Urinary bladder (tissue), 4 donors: ENCODE data around the gene SERPINE1. TPM values are rescaled to one million over a fixed set of nuclear protein-coding genes. Genes with fewer than 3 reads are reported as not detected.

ENCODE experiments used
- DNase-seq: peaks from one replicate; pipeline ENCODE4 v3.0.0-alpha.2; 2015; ENCODE audit errors: extremely low spot score
- H3K27ac ChIP-seq: one replicate; pipeline ENCODE4 v1.5.1; 2013; ENCODE audit warnings: low read depth, mild to moderate bottlenecking, moderate library complexity
- H3K36me3 ChIP-seq: one replicate; pipeline ENCODE4 v1.6.1; 2013; ENCODE audit warnings: mild to moderate bottlenecking, moderate library complexity; ENCODE audit not compliant: insufficient read depth
- H3K4me1 ChIP-seq: one replicate; pipeline ENCODE4 v1.6.1; 2013; ENCODE audit warnings: mild to moderate bottlenecking, moderate library complexity; ENCODE audit not compliant: insufficient read depth
- H3K4me3 ChIP-seq: one replicate; pipeline ENCODE4 v1.5.1; 2013; ENCODE audit warnings: low read depth, low read length
- WGBS: extraction: QIAGEN DNeasy Blood & Tissue Kit; methylation state at CpG from one replicate; pipeline ENCODE4 v1.1.7; 2013; 5-methylcytosine and 5-hydroxymethylcytosine counted together
- polyA plus RNA-seq: library from polyadenylated mRNA; stranded (reverse); fragments of 200-250 nt; gene quantifications from one replicate; pipeline ENCODE4 v1.2.3, GENCODE V29; 2013
- total RNA-seq: library from RNA; depleted of rRNA; stranded (reverse); fragments of >200 nt; gene quantifications from one replicate; pipeline ENCODE4 v1.2.3, GENCODE V29; 2014
- donor health status: healthy with polysubstance abuse.
- donor health status: healthy.

Gene SERPINE1
- total and polyA plus RNA-seq, 2 donors: 3.1 to 45.6 TPM

- H3K27ac ChIP-seq: no peak overlapping the region
Measured at GRCh38 chr7:101169110-101169837, 42.4 kb downstream of the SERPINE1 start.

DNA sequence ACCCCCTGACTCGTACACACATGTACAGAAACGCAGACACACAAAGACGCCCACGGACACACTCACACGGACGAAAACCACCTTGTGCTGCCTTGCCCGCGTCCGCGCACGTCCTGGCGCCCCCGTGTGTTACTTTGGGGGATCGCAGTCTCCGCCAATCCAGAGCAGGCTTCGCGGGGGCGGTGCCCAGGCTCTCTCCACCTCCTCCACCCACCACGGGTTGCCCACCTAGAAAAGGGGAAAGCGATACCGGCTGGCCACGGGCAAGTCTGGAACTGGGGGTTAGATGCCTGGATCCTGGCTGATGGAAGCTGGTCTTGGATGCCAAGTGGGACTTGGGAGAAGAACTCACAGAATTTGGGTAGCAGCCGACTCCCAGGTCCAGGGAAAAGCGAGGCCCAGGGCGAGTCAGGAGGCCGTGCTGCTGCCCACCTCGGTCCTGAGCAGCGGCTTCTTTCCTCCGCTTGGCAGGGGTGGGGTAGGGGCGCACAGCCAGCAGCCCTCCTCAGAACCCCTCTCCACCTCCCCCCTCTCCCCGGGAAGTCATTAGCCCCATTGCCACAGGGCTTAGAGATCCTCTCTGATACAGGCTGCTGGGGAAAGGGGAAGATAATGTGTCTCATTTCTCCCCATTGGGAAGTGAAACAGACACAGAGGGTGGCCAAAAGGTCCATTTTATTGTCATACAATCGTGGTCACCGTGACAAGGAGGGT lies 43.1 kb downstream of the SERPINE1 start:
- Histone ChIP-seq H3K4me3 (no peak overlapping the region), H3K4me1 (no peaks in the 10 kb centered on the region), H3K27ac (no peak overlapping the region), H3K36me3 (no peaks in the 10 kb centered on the region)
- WGBS: under 1% methylated on average over 33 of the region's 33 CpGs
- no peak for DNase-seq

More at GRCh38 chr7:101169110-101169837, 42.4 kb downstream of the SERPINE1 start:
- DNase-seq: no peak
- WGBS: 3% methylated on average over 18 of the region's 18 CpGs
- Histone ChIP-seq H3K36me3 (no peaks in the 10 kb centered on the region), H3K4me1 (no peaks in the 10 kb centered on the region), H3K4me3 (no peak overlapping the region)

DNA sequence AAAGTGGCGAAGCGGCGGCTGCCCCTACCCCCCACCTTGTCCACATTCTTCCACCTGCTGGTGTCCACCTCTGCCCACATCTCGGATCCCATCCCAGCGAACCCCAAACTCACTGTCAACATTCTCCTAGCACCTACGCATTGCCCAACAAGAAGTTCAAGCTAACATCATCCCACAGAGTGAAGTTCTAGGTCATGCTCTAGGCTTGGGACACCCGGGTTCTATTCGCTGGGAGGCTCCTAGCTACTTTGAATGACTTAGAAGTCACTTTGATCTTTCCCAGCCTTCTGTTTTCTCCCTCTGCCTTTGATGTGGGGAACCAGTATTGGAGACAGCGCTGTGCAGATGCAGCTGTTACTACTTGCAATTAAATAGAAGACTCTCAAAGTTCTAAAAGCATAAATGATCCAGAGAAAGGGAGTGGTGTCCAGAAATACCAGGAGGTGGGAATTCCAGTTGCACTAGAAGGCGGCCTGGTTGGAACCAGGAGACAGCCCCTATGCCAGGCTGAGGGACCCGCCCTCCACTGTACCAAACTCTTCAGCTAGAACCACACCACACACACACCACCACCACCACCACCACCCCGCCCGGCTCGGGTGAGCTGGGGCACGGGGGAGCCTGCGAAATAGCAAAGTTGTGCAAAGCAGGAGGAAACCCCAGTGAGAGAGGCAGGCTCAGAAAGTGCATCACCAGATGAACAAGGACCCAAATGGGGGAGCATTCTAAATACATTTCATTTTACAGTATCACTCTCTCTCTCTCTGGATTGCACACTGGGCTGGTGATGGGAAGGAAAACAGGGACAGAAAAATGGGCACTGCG lies 43.9 kb downstream of the SERPINE1 start:
- no peak overlapping the region for H3K27ac ChIP-seq
- no peak for DNase-seq
- 3% methylated on average over 17 of the region's 17 CpGs for WGBS
- no peaks in the 10 kb centered on the region for H3K4me1 ChIP-seq
- no peak overlapping the region for H3K4me3 ChIP-seq
- H3K36me3 ChIP-seq: no peaks in the 10 kb centered on the region

- Histone ChIP-seq H3K27ac (no peak overlapping the region), H3K4me1 (no peaks in the 10 kb centered on the region), H3K4me3 (no peak overlapping the region), H3K36me3 (no peaks in the 10 kb centered on the region)
- no peak for DNase-seq
- 2% methylated on average over 13 of the region's 13 CpGs for WGBS
Measured at GRCh38 chr7:101171442-101171837, 44.5 kb downstream of the SERPINE1 start.

GRCh38 chr7:101172005-101172853 lies 45.3 kb downstream of the SERPINE1 start:
- Histone ChIP-seq H3K27ac (no peak overlapping the region), H3K4me1 (no peaks in the 10 kb centered on the region), H3K36me3 (no peaks in the 10 kb centered on the region), H3K4me3 (no peak overlapping the region)
- 1% methylated on average over 79 of the region's 79 CpGs for WGBS
- no peak for DNase-seq

DNA sequence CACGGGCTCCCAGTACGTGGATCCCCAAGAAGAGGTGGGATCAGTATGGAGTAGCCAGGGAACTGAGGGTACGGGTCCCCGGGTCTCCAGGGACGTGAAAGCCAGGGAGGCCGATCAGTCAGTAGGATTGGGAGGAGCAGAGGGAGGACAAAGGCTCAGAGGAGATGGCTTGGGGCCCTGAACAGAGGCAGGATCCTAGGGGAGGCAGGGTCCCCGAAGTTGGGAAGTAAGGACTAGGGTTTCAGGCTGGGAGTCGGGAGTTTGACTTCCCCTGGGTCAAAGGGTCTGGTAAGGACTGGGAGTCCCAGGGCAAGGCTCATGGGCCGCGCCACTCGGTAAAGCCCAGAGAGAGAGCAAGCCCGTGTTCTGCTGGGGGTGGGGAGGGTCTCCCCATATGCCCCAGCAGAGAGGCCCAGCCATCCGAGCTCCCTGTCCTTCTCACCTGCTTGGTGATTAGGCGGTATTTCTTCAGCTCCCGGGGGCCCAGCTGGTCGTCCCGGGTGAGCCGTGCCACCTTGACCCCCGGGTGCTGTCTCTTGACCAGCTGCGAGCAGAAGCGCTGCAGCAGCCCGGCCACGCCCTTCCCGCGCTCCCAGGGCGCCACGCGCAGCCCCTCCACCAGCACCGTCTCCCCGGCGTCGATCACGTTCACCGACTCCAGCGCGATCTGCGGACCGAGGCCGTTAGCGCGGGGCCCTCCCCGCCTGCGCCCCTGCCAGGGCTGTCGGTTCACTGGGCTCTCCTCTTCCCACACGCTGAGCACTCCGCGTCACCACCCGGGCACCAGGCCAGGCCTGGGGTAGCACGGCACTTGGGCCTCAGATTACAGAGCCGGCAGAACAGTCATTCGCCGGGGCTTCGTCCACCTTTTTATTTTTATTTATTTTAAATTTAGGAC lies 46.2 kb downstream of the SERPINE1 start:
- H3K27ac ChIP-seq: no peak overlapping the region
- WGBS: 2% methylated on average over 53 of the region's 53 CpGs

DNA sequence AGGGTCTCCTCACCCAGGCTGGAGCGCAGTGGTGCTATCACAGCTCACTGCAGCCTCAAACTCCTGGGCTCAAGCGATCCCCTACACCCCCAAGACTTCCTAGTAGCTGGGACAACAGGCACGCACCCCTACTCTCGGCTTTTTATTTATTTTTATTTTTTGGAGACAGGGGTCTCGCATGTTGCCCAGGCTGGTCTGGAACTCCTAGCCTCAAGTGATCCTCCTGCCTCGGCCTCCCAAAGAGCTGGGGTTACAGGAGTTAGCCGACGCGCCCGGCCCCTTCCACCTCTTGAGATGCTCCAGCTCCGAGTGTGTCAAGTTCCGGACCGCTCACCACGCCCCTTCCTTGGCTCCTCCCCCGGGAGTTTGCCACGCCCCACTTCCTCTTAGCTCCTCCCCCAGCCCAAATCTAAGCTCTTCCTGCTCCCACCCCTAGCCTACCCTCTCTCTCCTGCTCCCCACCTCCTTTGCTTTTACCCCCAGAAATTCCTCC lies 46.9 kb downstream of the SERPINE1 start:
- no peak overlapping the region for H3K4me3 ChIP-seq
- no peak overlapping the region for H3K27ac ChIP-seq
- no peak for DNase-seq
- 6% methylated on average over 16 of the region's 16 CpGs for WGBS
- H3K4me1 ChIP-seq: no peaks in the 10 kb centered on the region
- H3K36me3 ChIP-seq: no peaks in the 10 kb centered on the region

More for the DNA sequence above, 46.2 kb downstream of the SERPINE1 start:
- no peaks in the 10 kb centered on the region for H3K36me3 ChIP-seq
- DNase-seq: no peak
- no peaks in the 10 kb centered on the region for H3K4me1 ChIP-seq
- no peak overlapping the region for H3K4me3 ChIP-seq

DNA sequence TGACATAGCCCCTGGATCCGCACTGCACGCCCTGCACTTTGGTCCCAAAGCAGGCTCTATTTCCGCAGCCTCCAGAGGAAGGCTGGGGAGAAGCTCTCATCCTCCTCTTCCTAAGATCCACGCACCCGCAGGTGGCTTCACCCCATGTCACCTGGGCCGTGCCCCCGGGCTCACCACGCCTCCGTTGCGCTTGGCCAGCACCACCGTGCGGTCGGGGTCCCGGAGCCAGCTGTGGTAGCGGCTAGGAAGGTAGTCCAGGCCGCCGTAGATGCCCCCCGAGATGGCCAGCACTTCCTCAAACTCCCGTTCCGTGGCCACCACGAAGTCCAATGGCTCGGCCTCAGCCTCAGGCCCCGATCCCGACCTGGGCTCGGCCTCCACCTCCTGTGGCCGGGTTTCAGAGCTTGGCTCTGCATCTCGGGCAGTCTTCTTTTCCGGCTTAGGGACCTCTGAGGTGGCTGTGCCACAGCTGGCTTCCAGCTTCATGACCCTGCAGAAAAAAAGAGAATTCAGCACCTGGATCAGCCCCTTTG lies 47.5 kb downstream of the SERPINE1 start:
- H3K4me3 ChIP-seq: no peak overlapping the region
- WGBS: 3% methylated on average over 28 of the region's 28 CpGs
- no peaks in the 10 kb centered on the region for H3K36me3 ChIP-seq
- no peak for DNase-seq
- no peak overlapping the region for H3K27ac ChIP-seq
- no peaks in the 10 kb centered on the region for H3K4me1 ChIP-seq

- H3K27ac ChIP-seq: no peak overlapping the region
- 18% methylated on average over 3 of the region's 3 CpGs for WGBS
- DNase-seq: no peak
- H3K36me3 ChIP-seq: no peaks in the 10 kb centered on the region
- H3K4me3 ChIP-seq: no peak overlapping the region
- no peaks in the 10 kb centered on the region for H3K4me1 ChIP-seq
Measured at GRCh38 chr7:101175664-101176063, 48.8 kb downstream of the SERPINE1 start.

- H3K4me1 ChIP-seq: no peaks in the 10 kb centered on the region
- no peak overlapping the region for H3K27ac ChIP-seq
- H3K36me3 ChIP-seq: no peaks in the 10 kb centered on the region
- H3K4me3 ChIP-seq: no peak overlapping the region
- 55% methylated on average over 2 of the region's 2 CpGs for WGBS
- no peak for DNase-seq
Measured at GRCh38 chr7:101177644-101178043, 50.7 kb downstream of the SERPINE1 start.

GRCh38 chr7:101179117-101179516 lies 52.2 kb downstream of the SERPINE1 start:
- WGBS: under 1% methylated on average over 20 of the region's 20 CpGs
- H3K4me1 ChIP-seq: no peaks in the 10 kb centered on the region
- no peak overlapping the region for H3K27ac ChIP-seq
- no peak overlapping the region for H3K4me3 ChIP-seq
- no peak for DNase-seq
- H3K36me3 ChIP-seq: no peaks in the 10 kb centered on the region

DNA sequence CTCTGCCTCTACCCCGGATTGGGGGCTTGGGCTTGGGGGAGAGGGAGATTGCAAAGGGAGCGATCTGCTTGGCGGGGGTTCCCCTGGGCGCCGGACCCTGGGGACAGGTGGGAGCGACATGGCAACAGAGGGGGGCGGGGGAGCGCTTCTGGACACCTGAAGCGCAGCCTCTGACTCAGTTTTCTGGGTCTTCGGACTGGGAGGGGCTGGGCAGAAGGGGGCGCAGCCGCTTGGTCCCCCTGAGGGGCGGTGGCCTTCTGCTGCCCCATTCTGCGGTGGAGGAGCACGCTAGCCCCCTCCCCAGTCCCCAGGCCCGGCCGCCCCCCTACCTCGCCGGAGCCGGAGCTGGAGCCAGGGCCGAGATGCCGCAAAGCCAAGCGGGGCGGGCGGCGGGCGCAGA lies 52.8 kb downstream of the SERPINE1 start:
- Histone ChIP-seq H3K36me3 (no peaks in the 10 kb centered on the region), H3K27ac (no peak overlapping the region), H3K4me1 (no peaks in the 10 kb centered on the region), H3K4me3 (peak overlapping the region; percentile 9)
- WGBS: 3% methylated on average over 27 of the region's 27 CpGs
- DNase-seq: no peak
